Upper lobe of left lung (tissue), 4 donors: ENCODE measurements around the gene HDAC5.

Source experiments
- EP300 ChIP-seq, 4 donors: sonication (generic); formaldehyde crosslinking; IDR thresholded peaks; one replicate each; pipeline ENCODE4 v1.5.1; 2017; ENCODE audit warnings: antibody characterized with exemption in 4 of 4, control low read depth in 2 of 4
- POLR2A ChIP-seq, 4 donors: fragments of 450-650 bp; IDR thresholded peaks; one replicate each; pipeline ENCODE4 v1.5.1; 2016 to 2017; ENCODE audit warnings: antibody characterized with exemption in 4 of 4, mild to moderate bottlenecking in 2 of 4
- TF ChIP-seq, protein P1 (sequence below), 6 experiments: fragments of 450-650 bp in 4 of 6; fragments of 200-600 bp in 2 of 6; sonication (generic) in 2 of 6; IDR thresholded peaks; one replicate each; pipeline ENCODE4 v1.5.1; 2016 to 2019; ENCODE audit warnings: antibody characterized with exemption in 6 of 6

DNA sequence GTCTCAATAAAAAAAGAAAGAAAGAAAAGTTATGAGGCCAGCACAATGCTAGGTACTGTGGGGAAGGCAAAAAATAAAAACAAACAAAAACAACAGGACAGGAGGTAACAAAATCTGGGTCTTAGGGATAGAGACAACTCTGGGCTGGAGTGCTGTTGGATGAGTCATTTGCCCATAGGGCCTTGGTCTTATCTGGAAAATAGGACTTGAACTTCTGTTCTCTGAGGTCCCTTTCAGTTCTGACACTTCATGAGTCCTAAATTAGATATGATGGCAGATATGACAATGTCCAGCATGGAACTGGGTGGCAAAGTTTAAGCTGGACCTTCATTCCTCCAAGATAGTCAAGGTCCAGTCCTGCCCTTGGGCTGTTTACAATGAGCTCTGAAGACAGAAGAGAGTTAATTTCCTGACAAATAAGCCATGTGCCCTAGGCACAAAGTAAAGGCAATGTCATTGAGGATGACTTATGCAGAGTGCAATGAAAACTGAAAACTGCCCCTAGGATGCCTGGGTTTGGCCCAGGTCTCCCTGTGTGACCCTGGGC lies 8.9 kb upstream of the HDAC5 start:
- TF ChIP-seq, protein P1, sequence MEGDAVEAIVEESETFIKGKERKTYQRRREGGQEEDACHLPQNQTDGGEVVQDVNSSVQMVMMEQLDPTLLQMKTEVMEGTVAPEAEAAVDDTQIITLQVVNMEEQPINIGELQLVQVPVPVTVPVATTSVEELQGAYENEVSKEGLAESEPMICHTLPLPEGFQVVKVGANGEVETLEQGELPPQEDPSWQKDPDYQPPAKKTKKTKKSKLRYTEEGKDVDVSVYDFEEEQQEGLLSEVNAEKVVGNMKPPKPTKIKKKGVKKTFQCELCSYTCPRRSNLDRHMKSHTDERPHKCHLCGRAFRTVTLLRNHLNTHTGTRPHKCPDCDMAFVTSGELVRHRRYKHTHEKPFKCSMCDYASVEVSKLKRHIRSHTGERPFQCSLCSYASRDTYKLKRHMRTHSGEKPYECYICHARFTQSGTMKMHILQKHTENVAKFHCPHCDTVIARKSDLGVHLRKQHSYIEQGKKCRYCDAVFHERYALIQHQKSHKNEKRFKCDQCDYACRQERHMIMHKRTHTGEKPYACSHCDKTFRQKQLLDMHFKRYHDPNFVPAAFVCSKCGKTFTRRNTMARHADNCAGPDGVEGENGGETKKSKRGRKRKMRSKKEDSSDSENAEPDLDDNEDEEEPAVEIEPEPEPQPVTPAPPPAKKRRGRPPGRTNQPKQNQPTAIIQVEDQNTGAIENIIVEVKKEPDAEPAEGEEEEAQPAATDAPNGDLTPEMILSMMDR (IDR thresholded peaks at IDR 0.05): no peak
- no peak for TF ChIP-seq POLR2A (IDR thresholded peaks at IDR 0.05)
- TF ChIP-seq EP300 (IDR thresholded peaks at IDR 0.05): no peak
